ENCODE results near the gene ARGLU1.

Gene ARGLU1

DNA sequence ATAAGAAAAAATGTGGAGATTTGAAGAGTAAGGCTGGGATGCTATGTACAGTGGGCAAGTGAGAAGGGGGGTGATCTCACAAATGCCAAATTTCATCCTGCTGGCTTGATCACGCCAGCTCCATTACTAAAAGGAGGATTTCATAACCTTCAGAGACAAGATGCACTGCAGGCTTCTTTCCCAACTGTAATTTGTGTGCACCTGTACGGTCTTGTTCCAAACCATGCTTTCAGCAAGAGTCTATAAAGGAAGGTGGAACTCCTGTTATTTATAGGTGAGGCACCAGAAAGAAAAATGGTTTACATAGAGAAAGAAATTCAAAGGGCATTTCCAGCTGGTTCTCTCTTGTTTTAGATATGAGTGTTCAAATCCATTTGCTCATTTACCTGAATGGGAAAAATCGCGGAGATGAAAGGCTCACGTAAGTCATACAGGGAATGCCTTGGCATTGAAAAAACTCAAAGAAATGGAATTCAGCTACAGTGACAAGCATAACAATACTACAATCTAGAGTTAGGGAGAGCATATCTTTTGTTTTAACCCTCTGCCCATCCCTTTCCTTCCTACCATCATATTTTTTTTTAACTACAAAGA is 45.7 kb downstream of the ARGLU1 start:
- Histone ChIP-seq H3K9ac (ENCODE audit: low read length) (no peak overlapping the region), H3K4me3 (ENCODE audit: insufficient read depth, low read length, poor library complexity, severe bottlenecking) (no peak overlapping the region), H3K9me2 (replicated peaks; ENCODE audit: insufficient read depth, low read length) (no peaks in the 10 kb centered on the region), H3K9me3 (ENCODE audit: insufficient read depth, low read length) (no peaks in the 10 kb centered on the region), H3K27ac (ENCODE audit: low read depth, low read length) (no peak overlapping the region), H3K4me2 (ENCODE audit: low read depth, low read length, poor library complexity, severe bottlenecking) (no peak overlapping the region), H2AFZ (ENCODE audit: low read depth, low read length, severe bottlenecking) (no peak overlapping the region), H3F3A (ENCODE audit: insufficient read depth) (no peaks in the 10 kb centered on the region), H3K36me3 (ENCODE audit: low read length) (no peaks in the 10 kb centered on the region), H4K20me1 (ENCODE audit: low read depth, low read length) (no peaks in the 10 kb centered on the region), H3K79me2 (ENCODE audit: insufficient read depth, low read length) (no peaks in the 10 kb centered on the region), H3K27me3 (ENCODE audit: low read length) (no peaks in the 10 kb centered on the region)
- TF ChIP-seq, protein P1, sequence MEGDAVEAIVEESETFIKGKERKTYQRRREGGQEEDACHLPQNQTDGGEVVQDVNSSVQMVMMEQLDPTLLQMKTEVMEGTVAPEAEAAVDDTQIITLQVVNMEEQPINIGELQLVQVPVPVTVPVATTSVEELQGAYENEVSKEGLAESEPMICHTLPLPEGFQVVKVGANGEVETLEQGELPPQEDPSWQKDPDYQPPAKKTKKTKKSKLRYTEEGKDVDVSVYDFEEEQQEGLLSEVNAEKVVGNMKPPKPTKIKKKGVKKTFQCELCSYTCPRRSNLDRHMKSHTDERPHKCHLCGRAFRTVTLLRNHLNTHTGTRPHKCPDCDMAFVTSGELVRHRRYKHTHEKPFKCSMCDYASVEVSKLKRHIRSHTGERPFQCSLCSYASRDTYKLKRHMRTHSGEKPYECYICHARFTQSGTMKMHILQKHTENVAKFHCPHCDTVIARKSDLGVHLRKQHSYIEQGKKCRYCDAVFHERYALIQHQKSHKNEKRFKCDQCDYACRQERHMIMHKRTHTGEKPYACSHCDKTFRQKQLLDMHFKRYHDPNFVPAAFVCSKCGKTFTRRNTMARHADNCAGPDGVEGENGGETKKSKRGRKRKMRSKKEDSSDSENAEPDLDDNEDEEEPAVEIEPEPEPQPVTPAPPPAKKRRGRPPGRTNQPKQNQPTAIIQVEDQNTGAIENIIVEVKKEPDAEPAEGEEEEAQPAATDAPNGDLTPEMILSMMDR (IDR thresholded peaks at IDR 0.05; ENCODE audit: insufficient read depth, low read length, poor library complexity, severe bottlenecking), result no peak
- no peak for TF ChIP-seq EZH2phosphoT487 (conservative IDR thresholded peaks at IDR 0.05; ENCODE audit: low read length)

DNA sequence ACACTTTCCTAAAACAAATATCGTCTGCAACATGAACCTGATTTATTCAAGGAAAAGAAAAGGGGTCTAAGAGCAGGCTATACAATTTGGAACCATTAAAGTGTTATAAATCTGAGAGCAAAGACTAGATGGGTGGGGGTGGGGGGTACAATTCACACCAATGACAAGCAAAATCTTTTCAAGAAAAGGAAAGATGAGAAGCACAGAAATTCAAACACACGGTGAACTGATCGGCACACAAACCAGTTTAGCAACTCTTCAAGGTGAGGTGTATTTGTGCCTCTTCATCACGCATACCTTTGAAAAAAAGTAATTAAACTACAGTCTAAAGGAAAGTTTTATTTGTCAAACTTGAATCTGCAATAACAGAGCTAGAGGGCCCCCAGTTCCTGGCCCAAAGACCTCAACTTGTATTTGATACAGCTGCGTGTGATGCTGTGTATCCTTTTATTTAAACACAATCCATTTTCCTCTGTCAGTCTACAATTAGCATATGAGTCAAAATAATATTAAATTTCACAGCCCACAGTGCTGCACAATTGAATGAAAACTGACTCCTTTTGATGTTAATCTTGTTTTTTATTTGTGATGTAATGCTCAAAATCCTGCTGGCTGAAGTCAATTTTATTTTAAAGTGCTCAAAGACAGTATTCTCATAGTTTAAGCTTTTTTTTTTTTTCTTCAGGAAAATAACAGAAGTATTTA is 46.7 kb downstream of the ARGLU1 start:
- H2AFZ ChIP-seq (ENCODE audit: low read depth, low read length, severe bottlenecking), result no peak overlapping the region
- no peaks in the 10 kb centered on the region for H3F3A ChIP-seq (ENCODE audit: insufficient read depth)
- no peak overlapping the region for H3K9ac ChIP-seq (ENCODE audit: low read length)
- H3K27me3 ChIP-seq (ENCODE audit: low read length), result no peaks in the 10 kb centered on the region
- TF ChIP-seq, protein P1 (IDR thresholded peaks at IDR 0.05; ENCODE audit: insufficient read depth, low read length, poor library complexity, severe bottlenecking), result no peak
- no peak for TF ChIP-seq EZH2phosphoT487 (conservative IDR thresholded peaks at IDR 0.05; ENCODE audit: low read length)
- H3K4me3 ChIP-seq (ENCODE audit: insufficient read depth, low read length, poor library complexity, severe bottlenecking), result no peak overlapping the region
- H3K9me3 ChIP-seq (ENCODE audit: insufficient read depth, low read length), result no peaks in the 10 kb centered on the region
- H3K36me3 ChIP-seq (ENCODE audit: low read length), result no peaks in the 10 kb centered on the region
- H4K20me1 ChIP-seq (ENCODE audit: low read depth, low read length), result no peaks in the 10 kb centered on the region
- no peaks in the 10 kb centered on the region for H3K9me2 ChIP-seq (replicated peaks; ENCODE audit: insufficient read depth, low read length)
- H3K27ac ChIP-seq (ENCODE audit: low read depth, low read length), result no peak overlapping the region
- H3K4me2 ChIP-seq (ENCODE audit: low read depth, low read length, poor library complexity, severe bottlenecking), result no peak overlapping the region
- H3K79me2 ChIP-seq (ENCODE audit: insufficient read depth, low read length), result no peaks in the 10 kb centered on the region

- Histone ChIP-seq H3K36me3 (ENCODE audit: low read length) (no peaks in the 10 kb centered on the region), H3K79me2 (ENCODE audit: insufficient read depth, low read length) (no peaks in the 10 kb centered on the region), H3K4me2 (ENCODE audit: low read depth, low read length, poor library complexity, severe bottlenecking) (no peak overlapping the region)
Observed at GRCh38 chr13:106520251-106521054, 47.5 kb downstream of the ARGLU1 start.

More at GRCh38 chr13:106520251-106521054, 47.5 kb downstream of the ARGLU1 start:
- H3K9ac ChIP-seq (ENCODE audit: low read length), result no peak overlapping the region
- H2AFZ ChIP-seq (ENCODE audit: low read depth, low read length, severe bottlenecking), result no peak overlapping the region
- H3K9me3 ChIP-seq (ENCODE audit: insufficient read depth, low read length), result no peaks in the 10 kb centered on the region
- H3K9me2 ChIP-seq (replicated peaks; ENCODE audit: insufficient read depth, low read length), result no peaks in the 10 kb centered on the region
- H3K4me3 ChIP-seq (ENCODE audit: insufficient read depth, low read length, poor library complexity, severe bottlenecking), result no peak overlapping the region
- H3K27ac ChIP-seq (ENCODE audit: low read depth, low read length), result no peak overlapping the region
- no peaks in the 10 kb centered on the region for H4K20me1 ChIP-seq (ENCODE audit: low read depth, low read length)
- TF ChIP-seq, protein P1 (IDR thresholded peaks at IDR 0.05; ENCODE audit: insufficient read depth, low read length, poor library complexity, severe bottlenecking), result no peak
- TF ChIP-seq EZH2phosphoT487 (conservative IDR thresholded peaks at IDR 0.05; ENCODE audit: low read length), result no peak
- no peaks in the 10 kb centered on the region for H3F3A ChIP-seq (ENCODE audit: insufficient read depth)
- H3K27me3 ChIP-seq (ENCODE audit: low read length), result no peaks in the 10 kb centered on the region
